ENCODE data around the gene KRTAP4-1.

DNA sequence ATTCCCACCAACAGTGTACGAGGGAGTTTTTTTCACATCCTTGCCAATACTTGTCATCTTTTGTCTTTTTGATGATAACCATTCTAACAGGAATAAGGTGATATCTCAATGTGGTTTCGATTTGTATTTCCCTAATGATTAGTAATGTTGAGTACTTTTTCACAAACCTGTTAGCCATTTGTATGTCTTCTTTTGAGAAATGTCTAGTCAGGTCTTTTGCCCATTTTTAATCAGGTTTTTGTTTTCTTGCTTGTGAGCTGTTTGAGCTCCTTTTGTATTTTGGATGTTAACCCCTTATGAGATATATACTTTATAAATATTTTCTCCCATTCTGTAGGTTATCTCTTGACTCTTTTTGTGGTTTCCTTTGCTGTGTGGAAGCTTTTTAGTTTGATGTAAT lies 33.2 kb downstream of the KRTAP4-1 start:
- no peak for TF ChIP-seq POLR2A (IDR thresholded peaks at IDR 0.05)
- TF ChIP-seq, protein P1, sequence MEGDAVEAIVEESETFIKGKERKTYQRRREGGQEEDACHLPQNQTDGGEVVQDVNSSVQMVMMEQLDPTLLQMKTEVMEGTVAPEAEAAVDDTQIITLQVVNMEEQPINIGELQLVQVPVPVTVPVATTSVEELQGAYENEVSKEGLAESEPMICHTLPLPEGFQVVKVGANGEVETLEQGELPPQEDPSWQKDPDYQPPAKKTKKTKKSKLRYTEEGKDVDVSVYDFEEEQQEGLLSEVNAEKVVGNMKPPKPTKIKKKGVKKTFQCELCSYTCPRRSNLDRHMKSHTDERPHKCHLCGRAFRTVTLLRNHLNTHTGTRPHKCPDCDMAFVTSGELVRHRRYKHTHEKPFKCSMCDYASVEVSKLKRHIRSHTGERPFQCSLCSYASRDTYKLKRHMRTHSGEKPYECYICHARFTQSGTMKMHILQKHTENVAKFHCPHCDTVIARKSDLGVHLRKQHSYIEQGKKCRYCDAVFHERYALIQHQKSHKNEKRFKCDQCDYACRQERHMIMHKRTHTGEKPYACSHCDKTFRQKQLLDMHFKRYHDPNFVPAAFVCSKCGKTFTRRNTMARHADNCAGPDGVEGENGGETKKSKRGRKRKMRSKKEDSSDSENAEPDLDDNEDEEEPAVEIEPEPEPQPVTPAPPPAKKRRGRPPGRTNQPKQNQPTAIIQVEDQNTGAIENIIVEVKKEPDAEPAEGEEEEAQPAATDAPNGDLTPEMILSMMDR (IDR thresholded peaks at IDR 0.05) = no peak
- TF ChIP-seq EP300 (IDR thresholded peaks at IDR 0.05) = no peak

Measured in ovary (tissue), 3 donors.